Peyer's patch (tissue), 4 donors: Measurements from ENCODE around the gene TMBIM6.

Experiments
- CTCF ChIP-seq, 6 experiments: fragments of 450-650 bp in 4 of 6; fragments of 200-600 bp in 2 of 6; sonication (generic) in 1 of 6; IDR thresholded peaks; one replicate each; pipeline ENCODE4 v1.5.1; 2017 to 2019; ENCODE audit warnings: antibody characterized with exemption in 6 of 6, mild to moderate bottlenecking in 3 of 6, moderate library complexity in 1 of 6
- POLR2A ChIP-seq, 2 donors: fragments of 450-650 bp; IDR thresholded peaks; one replicate each; pipeline ENCODE4 v1.5.1; 2017; ENCODE audit warnings: antibody characterized with exemption in 2 of 2, mild to moderate bottlenecking in 2 of 2, moderate library complexity in 2 of 2

- TF ChIP-seq POLR2A (IDR thresholded peaks at IDR 0.05) (no peak), CTCF (IDR thresholded peaks at IDR 0.05) (no peak)
Observed at GRCh38 chr12:49811136-49811535, 69.8 kb downstream of the TMBIM6 start.
